Measurements from ENCODE around the gene OR6C2. TPM values are rescaled to one million over a fixed set of nuclear protein-coding genes. Genes with fewer than 3 reads are reported as not detected.
"Not testable (repeated sequence)": the region's sequence is repeated elsewhere in the genome, so short reads cannot be mapped to it uniquely, and the experiment has no call there.

The OR6C2 gene
- total and polyA plus RNA-seq, 4 experiments from 2014 or later = not detected

- Histone ChIP-seq H3K9me3 (ENCODE audit: control insufficient read depth in 1 of 2, low read length in 2 of 2) (no peaks in the 10 kb centered on the region), H3K27ac (ENCODE audit: low read depth, low read length) (no peak overlapping the region), H3K4me3 (ENCODE audit: low read length in 2 of 2) (no peak overlapping the region), H3K36me3 (ENCODE audit: insufficient read depth, low read length) (no peaks in the 10 kb centered on the region), H3K27me3 (ENCODE audit: insufficient read depth, low read length) (no peaks in the 10 kb centered on the region), H3K4me1 (ENCODE audit: insufficient read depth, low read length) (no peaks in the 10 kb centered on the region)
- no peaks in the 10 kb centered on the region for H3K9me3 Mint-ChIP-seq
- POLR2A ChIA-PET (ENCODE audit: partially characterized antibody) = no interaction called here
- H3K36me3 Mint-ChIP-seq = no peaks in the 10 kb centered on the region
- DNase-seq = no peak
- no peak overlapping the region for H3K4me3 Mint-ChIP-seq
- H3K4me1 Mint-ChIP-seq = no peaks in the 10 kb centered on the region
- intact Hi-C loops (cut with micrococcal nuclease) = no loop called here
- CTCF ChIA-PET (ENCODE audit: partially characterized antibody) = no interaction called here
- H3K27me3 Mint-ChIP-seq = peaks cover 6 to 9% of the 10 kb centered on the region in 2 donors
- H3K27ac Mint-ChIP-seq = no peak overlapping the region
These were observed 28.4 kb downstream of the OR6C2 start for GRCh38 chr12:55472264-55472663.

DNA sequence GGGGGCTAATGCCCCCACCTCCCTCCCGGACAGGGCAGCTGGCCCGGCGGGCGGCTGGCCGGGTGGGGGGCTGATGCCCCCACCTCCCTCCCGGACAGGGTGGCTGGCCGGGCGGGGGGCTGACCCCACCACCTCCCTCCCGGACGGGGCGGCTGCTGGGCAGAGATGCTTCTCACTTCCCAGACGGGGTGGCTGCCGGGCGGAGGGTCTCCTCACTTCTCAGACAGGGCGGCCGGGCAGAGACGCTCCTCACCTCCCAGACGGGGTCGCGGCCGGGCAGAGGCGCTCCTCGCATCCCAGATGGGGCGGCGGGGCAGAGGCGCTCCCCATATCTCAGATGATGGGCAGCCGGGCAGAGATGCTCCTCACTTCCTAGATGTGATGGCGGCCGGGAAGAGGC lies 35.3 kb downstream of the OR6C2 start:
- H3K27me3 Mint-ChIP-seq = peaks cover 5 to 17% of the 10 kb centered on the region in 2 donors
- DNase-seq; POLR2A ChIA-PET (ENCODE audit: partially characterized antibody); H3K27me3 ChIP-seq (ENCODE audit: insufficient read depth, low read length); CTCF ChIA-PET (ENCODE audit: partially characterized antibody); H3K9me3 Mint-ChIP-seq; H3K4me3 ChIP-seq (ENCODE audit: low read length in 2 of 2); H3K36me3 ChIP-seq (ENCODE audit: insufficient read depth, low read length); H3K27ac ChIP-seq (ENCODE audit: low read depth, low read length); H3K36me3 Mint-ChIP-seq; H3K4me1 ChIP-seq (ENCODE audit: insufficient read depth, low read length); H3K27ac Mint-ChIP-seq; intact Hi-C loops (cut with micrococcal nuclease); H3K4me1 Mint-ChIP-seq; H3K4me3 Mint-ChIP-seq; H3K9me3 ChIP-seq (ENCODE audit: control insufficient read depth in 1 of 2, low read length in 2 of 2): not testable (repeated sequence)

DNA sequence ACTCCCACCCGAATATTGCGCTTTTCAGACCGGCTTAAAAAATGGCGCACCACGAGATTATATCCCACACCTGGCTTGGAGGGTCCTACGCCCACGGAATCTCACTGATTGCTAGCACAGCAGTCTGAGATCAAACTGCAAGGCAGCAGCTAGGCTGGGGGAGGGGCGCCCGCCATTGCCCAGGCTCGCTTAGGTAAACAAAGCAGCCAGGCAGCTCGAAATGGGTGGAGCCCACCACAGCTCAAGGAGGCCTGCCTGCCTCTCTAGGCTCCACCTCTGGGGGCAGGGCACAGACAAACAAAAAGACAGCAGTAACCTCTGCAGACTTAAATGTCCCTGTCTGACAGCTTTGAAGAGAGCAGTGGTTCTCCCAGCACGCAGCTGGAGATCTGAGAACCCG lies 40.4 kb downstream of the OR6C2 start:
- H3K36me3 Mint-ChIP-seq; H3K9me3 Mint-ChIP-seq; H3K4me1 ChIP-seq (ENCODE audit: insufficient read depth, low read length); H3K36me3 ChIP-seq (ENCODE audit: insufficient read depth, low read length); H3K27me3 ChIP-seq (ENCODE audit: insufficient read depth, low read length); H3K4me1 Mint-ChIP-seq; H3K4me3 ChIP-seq (ENCODE audit: low read length in 2 of 2); H3K27ac Mint-ChIP-seq; intact Hi-C loops (cut with micrococcal nuclease); POLR2A ChIA-PET (ENCODE audit: partially characterized antibody); H3K4me3 Mint-ChIP-seq; DNase-seq; H3K9me3 ChIP-seq (ENCODE audit: control insufficient read depth in 1 of 2, low read length in 2 of 2); H3K27ac ChIP-seq (ENCODE audit: low read depth, low read length); CTCF ChIA-PET (ENCODE audit: partially characterized antibody): not testable (repeated sequence)
- peaks cover 3 to 16% of the 10 kb centered on the region in 2 donors for H3K27me3 Mint-ChIP-seq

- no peak within 1 kb of the TSS for H3K27ac ChIP-seq (ENCODE audit: low read depth, low read length)
- intact Hi-C loops (cut with micrococcal nuclease) = no loop called here
- no peaks in the 10 kb centered on the region for H3K9me3 ChIP-seq (ENCODE audit: control insufficient read depth in 1 of 2, low read length in 2 of 2)
- CTCF ChIA-PET (ENCODE audit: partially characterized antibody) = no interaction called here
- no peaks in the 10 kb centered on the region for H3K27me3 ChIP-seq (ENCODE audit: insufficient read depth, low read length)
- no peaks in the 10 kb centered on the region for H3K36me3 ChIP-seq (ENCODE audit: insufficient read depth, low read length)
- H3K9me3 Mint-ChIP-seq = peaks cover 0 to 2% (median 0%) of the 10 kb centered on the region in 8 donors
- peaks cover 0 to 8% of the 10 kb centered on the region in 2 donors for H3K27me3 Mint-ChIP-seq
- H3K4me1 Mint-ChIP-seq = no peaks in the 10 kb centered on the region
- no peaks in the 10 kb centered on the region for H3K4me1 ChIP-seq (ENCODE audit: insufficient read depth, low read length)
- no peak within 1 kb of the TSS for H3K4me3 Mint-ChIP-seq
- no peak within 1 kb of the TSS for H3K27ac Mint-ChIP-seq
- DNase-seq = no peak
- H3K4me3 ChIP-seq (ENCODE audit: low read length in 2 of 2) = no peak within 1 kb of the TSS
- POLR2A ChIA-PET (ENCODE audit: partially characterized antibody) = no interaction called here
- no peaks in the 10 kb centered on the region for H3K36me3 Mint-ChIP-seq
These were observed 48.2 kb downstream of the OR6C2 start, which contains the start of gene OR6C68 for GRCh38 chr12:55492078-55492477. Gene OR6C68 (plus strand): TSS chr12:55492378. CDS start chr12:55492378, 0 bp downstream.

DNA sequence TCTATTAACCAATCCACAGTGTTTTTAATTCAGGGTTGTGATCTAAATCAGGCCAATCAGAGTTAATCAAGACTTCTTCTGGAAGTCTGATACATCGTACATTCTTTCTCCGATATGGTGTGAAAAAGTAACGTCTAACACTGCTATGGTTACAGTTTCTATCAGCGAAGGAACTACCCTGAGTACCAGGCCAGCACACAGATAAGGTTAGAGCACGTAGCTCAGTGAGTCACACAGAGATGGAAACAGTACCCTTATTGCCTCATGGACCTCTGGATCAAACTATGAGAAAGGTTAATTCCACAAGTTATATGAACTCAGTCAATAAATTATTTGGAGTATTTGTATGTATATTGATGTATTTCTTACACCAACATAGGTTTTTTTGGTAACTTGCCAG lies 51.6 kb downstream of the OR6C2 start:
- no peaks in the 10 kb centered on the region for H3K4me1 ChIP-seq (ENCODE audit: insufficient read depth, low read length)
- CTCF ChIA-PET (ENCODE audit: partially characterized antibody) = no interaction called here
- H3K9me3 ChIP-seq (ENCODE audit: control insufficient read depth in 1 of 2, low read length in 2 of 2) = no peaks in the 10 kb centered on the region
- H3K4me1 Mint-ChIP-seq = peaks cover 0 to 3% (median 0%) of the 10 kb centered on the region in 4 donors
- intact Hi-C loops (cut with micrococcal nuclease) = no loop called here
- no peak overlapping the region for H3K4me3 ChIP-seq (ENCODE audit: low read length in 2 of 2)
- H3K27ac Mint-ChIP-seq = no peak overlapping the region
- no peak overlapping the region for H3K4me3 Mint-ChIP-seq
- no peak overlapping the region for H3K27ac ChIP-seq (ENCODE audit: low read depth, low read length)
- H3K9me3 Mint-ChIP-seq = no peaks in the 10 kb centered on the region
- H3K27me3 ChIP-seq (ENCODE audit: insufficient read depth, low read length) = no peaks in the 10 kb centered on the region
- no peaks in the 10 kb centered on the region for H3K36me3 ChIP-seq (ENCODE audit: insufficient read depth, low read length)
- H3K27me3 Mint-ChIP-seq = peaks cover 0 to 11% of the 10 kb centered on the region in 2 donors
- H3K36me3 Mint-ChIP-seq = no peaks in the 10 kb centered on the region
- DNase-seq = no peak
- POLR2A ChIA-PET (ENCODE audit: partially characterized antibody) = no interaction called here

GRCh38 chr12:55499231-55499630 lies 55.4 kb downstream of the OR6C2 start:
- H3K36me3 Mint-ChIP-seq = no peaks in the 10 kb centered on the region
- DNase-seq = no peak
- Histone ChIP-seq H3K27me3 (ENCODE audit: insufficient read depth, low read length) (no peaks in the 10 kb centered on the region), H3K4me3 (ENCODE audit: low read length in 2 of 2) (no peak overlapping the region), H3K27ac (ENCODE audit: low read depth, low read length) (no peak overlapping the region), H3K4me1 (ENCODE audit: insufficient read depth, low read length) (no peaks in the 10 kb centered on the region), H3K36me3 (ENCODE audit: insufficient read depth, low read length) (no peaks in the 10 kb centered on the region), H3K9me3 (ENCODE audit: control insufficient read depth in 1 of 2, low read length in 2 of 2) (no peaks in the 10 kb centered on the region)
- CTCF ChIA-PET (ENCODE audit: partially characterized antibody) = interaction anchor here (0.9 kb wide), 1 partner anchor 15 kb away, joined by 3 read pairs; no protein-coding TSS in a partner anchor
- no peak overlapping the region for H3K27ac Mint-ChIP-seq
- peaks cover 0 to 3% (median 0%) of the 10 kb centered on the region in 4 donors for H3K4me1 Mint-ChIP-seq
- intact Hi-C loops (cut with micrococcal nuclease) = no loop called here
- no peak overlapping the region for H3K4me3 Mint-ChIP-seq
- H3K9me3 Mint-ChIP-seq = peaks cover 0 to under 1% (median 0%) of the 10 kb centered on the region in 8 donors
- peaks cover 0 to 11% of the 10 kb centered on the region in 2 donors for H3K27me3 Mint-ChIP-seq
- POLR2A ChIA-PET (ENCODE audit: partially characterized antibody) = no interaction called here

- Mint-ChIP-seq H3K27me3 (peaks cover 0 to 12% of the 10 kb centered on the region in 2 donors), H3K4me3 (no peak overlapping the region), H3K4me1 (peaks cover 0 to 3% (median 0%) of the 10 kb centered on the region in 4 donors), H3K9me3 (peaks cover 0 to 2% (median 0%) of the 10 kb centered on the region in 8 donors), H3K27ac (no peak overlapping the region), H3K36me3 (no peaks in the 10 kb centered on the region)
- Histone ChIP-seq H3K4me3 (ENCODE audit: low read length in 2 of 2) (no peak overlapping the region), H3K36me3 (ENCODE audit: insufficient read depth, low read length) (no peaks in the 10 kb centered on the region), H3K9me3 (ENCODE audit: control insufficient read depth in 1 of 2, low read length in 2 of 2) (no peaks in the 10 kb centered on the region), H3K27ac (ENCODE audit: low read depth, low read length) (no peak overlapping the region), H3K27me3 (ENCODE audit: insufficient read depth, low read length) (no peaks in the 10 kb centered on the region), H3K4me1 (ENCODE audit: insufficient read depth, low read length) (no peaks in the 10 kb centered on the region)
- intact Hi-C loops (cut with micrococcal nuclease) = no loop called here
- POLR2A ChIA-PET (ENCODE audit: partially characterized antibody) = no interaction called here
- CTCF ChIA-PET (ENCODE audit: partially characterized antibody) = interaction anchor here (0.9 kb wide), 1 partner anchor 14 kb away, joined by 3 read pairs; no protein-coding TSS in a partner anchor
- no peak for DNase-seq
These were observed 56.0 kb downstream of the OR6C2 start for GRCh38 chr12:55499810-55500252.

GRCh38 chr12:55501601-55502000 lies 57.7 kb downstream of the OR6C2 start:
- no peaks in the 10 kb centered on the region for H3K9me3 ChIP-seq (ENCODE audit: control insufficient read depth in 1 of 2, low read length in 2 of 2)
- no peak overlapping the region for H3K27ac Mint-ChIP-seq
- no peaks in the 10 kb centered on the region for H3K36me3 ChIP-seq (ENCODE audit: insufficient read depth, low read length)
- H3K36me3 Mint-ChIP-seq = no peaks in the 10 kb centered on the region
- peaks cover 4 to 12% of the 10 kb centered on the region in 2 donors for H3K27me3 Mint-ChIP-seq
- ChIA-PET POLR2A (ENCODE audit: partially characterized antibody) (no interaction called here), CTCF (ENCODE audit: partially characterized antibody) (no interaction called here)
- H3K4me1 Mint-ChIP-seq = peaks cover 0 to 3% (median 0%) of the 10 kb centered on the region in 4 donors
- no peaks in the 10 kb centered on the region for H3K4me1 ChIP-seq (ENCODE audit: insufficient read depth, low read length)
- H3K9me3 Mint-ChIP-seq = peaks cover 0 to 5% (median 0%) of the 10 kb centered on the region in 8 donors
- H3K27me3 ChIP-seq (ENCODE audit: insufficient read depth, low read length) = no peaks in the 10 kb centered on the region
- intact Hi-C loops (cut with micrococcal nuclease) = no loop called here
- no peak for DNase-seq
- no peak overlapping the region for H3K27ac ChIP-seq (ENCODE audit: low read depth, low read length)
- H3K4me3 Mint-ChIP-seq = no peak overlapping the region
- H3K4me3 ChIP-seq (ENCODE audit: low read length in 2 of 2) = no peak overlapping the region

Measured in CD4-positive, alpha-beta memory T cell (primary cell).